HG03039 (cell line): ENCODE data around the gene PIRT.

ENCODE experiments used
- ATAC-seq: cut with Tn5 transposase; IDR thresholded peaks from one replicate; pipeline ENCODE4 v1.9.1; 2021; ENCODE audit warnings: mild to moderate bottlenecking, moderate library complexity; ENCODE audit not compliant: unreplicated experiment

Gene PIRT

DNA sequence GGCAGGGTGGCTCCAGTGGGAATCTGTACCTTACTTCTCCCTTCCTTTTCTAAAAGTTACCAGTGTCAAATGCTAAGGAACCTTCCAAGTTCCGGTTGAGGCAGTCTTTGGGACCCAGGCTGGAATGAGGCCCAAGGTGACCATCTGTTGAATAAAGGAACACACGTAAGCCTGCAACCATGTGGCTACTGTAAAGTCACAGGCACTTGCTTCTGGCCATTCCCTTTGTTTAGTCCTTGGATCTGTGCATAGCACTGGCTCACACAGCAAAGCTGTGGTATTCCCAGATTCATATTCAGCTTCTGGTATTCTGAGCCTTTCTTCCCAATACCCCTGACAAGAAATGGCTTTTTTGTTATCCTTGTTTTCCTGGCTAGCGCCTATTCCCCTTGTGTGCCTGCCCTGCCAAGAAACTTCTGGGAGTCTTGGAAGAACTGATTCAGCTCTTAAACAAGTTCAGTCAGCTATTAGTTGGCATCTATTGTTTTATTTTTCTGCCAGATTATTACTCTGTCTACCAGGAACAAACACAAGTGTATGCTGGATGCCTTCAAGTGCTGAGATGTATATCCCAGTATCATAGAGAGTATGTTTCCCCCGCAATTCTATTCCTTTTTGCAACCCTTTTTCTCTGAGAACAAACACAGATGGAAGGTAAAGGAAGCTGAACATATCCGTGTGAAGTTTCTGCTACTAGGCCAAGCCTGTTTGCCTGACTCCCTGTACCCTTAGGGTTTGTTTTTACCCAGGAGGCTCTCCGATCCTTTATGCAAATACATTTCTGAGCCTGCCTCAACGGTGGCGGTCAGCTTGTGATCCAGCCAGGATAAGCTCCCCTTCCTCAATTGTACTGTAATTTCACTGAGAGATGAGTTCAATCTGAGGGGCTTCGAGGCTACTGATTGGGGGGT lies 47.1 kb downstream of the PIRT start:
- ATAC-seq: no peak

- ATAC-seq: no peak
Measured at GRCh38 chr17:10789694-10790271, 48.1 kb downstream of the PIRT start.

GRCh38 chr17:10787306-10788045 lies 50.4 kb downstream of the PIRT start:
- ATAC-seq: no peak

DNA sequence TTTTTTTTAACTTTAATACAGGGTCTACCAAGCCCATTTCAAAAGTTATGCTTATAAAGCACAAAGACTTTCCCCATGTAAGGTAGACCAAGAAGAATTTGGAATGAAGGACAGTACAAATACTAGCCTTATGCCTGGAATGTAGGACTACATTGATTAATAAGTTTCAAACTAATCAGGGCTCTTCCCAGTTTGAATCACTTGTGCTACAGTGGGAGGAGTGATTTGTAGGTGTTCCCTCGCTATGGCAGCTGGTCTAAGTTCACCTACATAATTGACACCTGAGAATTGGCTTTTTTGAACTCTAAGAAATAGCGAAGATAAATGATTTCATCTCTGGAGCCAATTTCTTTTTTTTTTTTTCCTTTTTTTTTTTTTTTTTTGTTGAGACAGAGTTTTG lies 52.6 kb downstream of the PIRT start:
- ATAC-seq: no peak

- no peak for ATAC-seq
Measured at GRCh38 chr17:10779609-10780008, 58.3 kb downstream of the PIRT start.

- no peak for ATAC-seq
Measured at GRCh38 chr17:10777890-10778289, 60.0 kb downstream of the PIRT start.

GRCh38 chr17:10777131-10777807 lies 60.6 kb downstream of the PIRT start:
- no peak for ATAC-seq

DNA sequence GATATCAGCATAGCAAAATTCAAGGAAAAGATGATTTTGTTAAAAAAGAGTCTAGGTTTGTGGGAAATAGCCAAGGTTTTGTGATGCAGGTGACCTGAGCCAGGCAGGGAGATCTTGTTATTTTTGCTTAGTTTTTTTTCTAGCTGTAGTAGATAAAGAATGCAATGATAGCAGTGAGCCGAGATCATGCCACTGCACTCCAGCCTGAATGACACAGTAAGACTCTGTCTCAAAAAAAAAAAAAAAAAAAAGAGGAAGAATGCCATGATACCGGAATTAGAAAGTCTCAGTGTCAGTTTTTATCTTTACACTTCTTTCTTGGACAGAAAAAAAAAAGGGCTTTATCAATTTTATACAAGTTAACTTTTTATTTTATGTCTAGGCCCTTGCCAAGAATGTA lies 61.5 kb downstream of the PIRT start:
- no peak for ATAC-seq

DNA sequence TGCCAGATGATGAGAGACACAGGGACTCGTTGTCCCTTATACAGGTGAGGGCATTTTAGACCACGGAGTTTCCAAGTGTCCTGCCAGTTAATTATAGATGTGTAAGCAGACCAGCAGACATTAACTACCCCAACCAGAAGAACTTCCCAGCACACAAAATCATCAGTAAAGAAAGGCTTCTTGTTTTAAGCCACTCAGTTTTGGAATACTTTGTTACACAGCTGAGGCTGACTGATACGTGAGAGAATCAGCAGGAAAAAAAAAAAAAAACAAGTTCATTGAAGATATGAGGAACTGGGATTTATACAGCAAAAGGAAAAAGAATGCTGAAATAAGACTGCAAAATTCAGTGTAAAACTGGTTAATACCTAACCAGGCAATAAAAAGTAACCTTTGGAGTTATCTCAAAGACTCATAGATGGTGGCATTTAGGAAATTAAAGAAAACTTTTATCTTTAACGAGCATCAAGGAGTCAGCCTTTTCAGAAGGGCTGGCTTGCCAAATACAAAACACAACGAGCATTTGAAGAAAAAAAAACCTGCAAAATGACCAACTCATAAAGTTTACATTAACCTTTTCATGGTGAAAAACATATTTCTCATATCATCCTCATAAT lies 62.0 kb downstream of the PIRT start:
- no peak for ATAC-seq

- ATAC-seq: no peak
Measured at GRCh38 chr17:10775058-10775457, 62.8 kb downstream of the PIRT start.

- ATAC-seq: no peak
Measured at GRCh38 chr17:10773391-10773790, 64.5 kb downstream of the PIRT start.
